GM20000 (cell line): ENCODE data around the gene DHRS1.

Experiments used
- DNase-seq: peaks from one replicate; pipeline ENCODE4 v3.0.0; 2012; ENCODE audit warnings: low spot score
- TF ChIP-seq, protein P1 (sequence below): IDR thresholded peaks from 2 replicates; pipeline ENCODE4 v1.5.1; 2012; ENCODE audit warnings: mild to moderate bottlenecking, control low read depth; ENCODE audit errors: extremely low read depth, missing control alignments

Gene DHRS1

DNA sequence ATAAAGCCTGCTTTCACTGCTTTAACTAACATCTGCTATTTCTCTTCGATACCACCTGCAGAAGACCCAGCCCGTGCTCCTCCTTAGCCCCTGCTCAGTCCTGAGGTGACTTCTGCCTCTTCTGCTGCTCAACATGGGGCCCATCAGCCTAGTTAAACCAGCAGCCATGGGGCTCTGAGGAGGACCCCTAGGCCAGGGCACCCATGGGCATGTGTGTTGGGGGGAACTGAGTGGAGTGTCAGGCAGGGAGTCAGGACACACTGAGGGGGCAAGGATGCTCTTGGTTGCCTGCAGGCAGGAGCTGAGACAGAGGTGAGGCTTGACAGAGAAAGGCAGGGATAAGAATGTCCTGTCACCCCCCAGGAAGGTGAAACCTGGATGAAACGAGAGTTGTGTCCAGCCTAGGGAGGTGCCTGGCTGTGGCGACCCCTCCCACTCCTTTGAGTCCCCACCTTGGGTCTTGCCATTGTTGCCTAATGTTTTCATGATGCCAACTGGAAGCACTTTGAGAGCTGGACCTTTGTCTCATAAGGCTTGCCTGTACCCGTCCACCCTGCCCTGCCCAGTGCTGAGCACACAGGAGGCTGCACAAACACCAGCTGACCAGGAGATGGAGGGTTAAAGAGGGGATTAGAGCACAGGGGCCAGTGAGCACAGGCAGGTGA is 15.7 kb downstream of the DHRS1 start:
- TF ChIP-seq, protein P1, sequence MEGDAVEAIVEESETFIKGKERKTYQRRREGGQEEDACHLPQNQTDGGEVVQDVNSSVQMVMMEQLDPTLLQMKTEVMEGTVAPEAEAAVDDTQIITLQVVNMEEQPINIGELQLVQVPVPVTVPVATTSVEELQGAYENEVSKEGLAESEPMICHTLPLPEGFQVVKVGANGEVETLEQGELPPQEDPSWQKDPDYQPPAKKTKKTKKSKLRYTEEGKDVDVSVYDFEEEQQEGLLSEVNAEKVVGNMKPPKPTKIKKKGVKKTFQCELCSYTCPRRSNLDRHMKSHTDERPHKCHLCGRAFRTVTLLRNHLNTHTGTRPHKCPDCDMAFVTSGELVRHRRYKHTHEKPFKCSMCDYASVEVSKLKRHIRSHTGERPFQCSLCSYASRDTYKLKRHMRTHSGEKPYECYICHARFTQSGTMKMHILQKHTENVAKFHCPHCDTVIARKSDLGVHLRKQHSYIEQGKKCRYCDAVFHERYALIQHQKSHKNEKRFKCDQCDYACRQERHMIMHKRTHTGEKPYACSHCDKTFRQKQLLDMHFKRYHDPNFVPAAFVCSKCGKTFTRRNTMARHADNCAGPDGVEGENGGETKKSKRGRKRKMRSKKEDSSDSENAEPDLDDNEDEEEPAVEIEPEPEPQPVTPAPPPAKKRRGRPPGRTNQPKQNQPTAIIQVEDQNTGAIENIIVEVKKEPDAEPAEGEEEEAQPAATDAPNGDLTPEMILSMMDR = no peak
- no peak for DNase-seq

DNA sequence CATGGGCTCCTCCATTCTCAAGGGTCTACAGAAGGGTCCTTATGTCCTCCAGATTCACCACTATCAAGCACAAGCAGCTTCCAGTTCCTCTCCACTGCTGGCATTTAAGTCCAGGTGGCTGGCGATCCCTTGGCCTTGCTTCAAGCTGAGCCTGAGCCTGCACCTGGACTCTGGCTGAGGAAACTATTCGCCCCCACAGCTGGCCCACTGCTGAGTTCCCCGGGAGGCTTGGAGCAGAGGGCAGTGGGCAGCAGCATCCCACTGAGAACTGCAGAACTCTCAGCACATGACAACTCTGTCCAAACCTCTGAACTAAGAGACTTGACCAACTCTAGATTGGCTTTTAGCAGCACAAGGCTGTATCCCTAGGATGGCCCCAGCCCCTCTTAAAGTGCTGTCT is 16.8 kb downstream of the DHRS1 start:
- TF ChIP-seq, protein P1 = no peak
- no peak for DNase-seq

DNA sequence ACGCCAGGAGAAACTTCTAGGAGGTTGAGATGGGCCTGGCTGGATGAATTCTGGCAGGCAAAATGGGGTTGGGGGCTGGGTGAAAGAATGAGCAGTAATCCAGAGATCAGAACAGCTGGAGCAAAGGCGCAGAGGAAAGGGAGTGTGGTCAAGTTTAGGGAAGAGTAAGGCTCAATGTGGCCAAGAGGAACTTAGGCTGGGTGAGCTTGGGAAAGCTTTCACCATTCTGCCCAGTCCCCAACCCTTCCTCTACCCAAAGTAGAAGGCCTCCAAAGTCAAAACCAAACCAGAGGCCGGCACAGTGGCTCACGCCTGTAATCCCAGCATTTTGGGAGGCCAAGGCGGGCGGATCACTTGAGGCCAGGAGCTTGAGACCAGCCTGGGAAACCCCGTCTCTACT is 17.9 kb downstream of the DHRS1 start:
- TF ChIP-seq, protein P1 = no peak
- no peak for DNase-seq

DNA sequence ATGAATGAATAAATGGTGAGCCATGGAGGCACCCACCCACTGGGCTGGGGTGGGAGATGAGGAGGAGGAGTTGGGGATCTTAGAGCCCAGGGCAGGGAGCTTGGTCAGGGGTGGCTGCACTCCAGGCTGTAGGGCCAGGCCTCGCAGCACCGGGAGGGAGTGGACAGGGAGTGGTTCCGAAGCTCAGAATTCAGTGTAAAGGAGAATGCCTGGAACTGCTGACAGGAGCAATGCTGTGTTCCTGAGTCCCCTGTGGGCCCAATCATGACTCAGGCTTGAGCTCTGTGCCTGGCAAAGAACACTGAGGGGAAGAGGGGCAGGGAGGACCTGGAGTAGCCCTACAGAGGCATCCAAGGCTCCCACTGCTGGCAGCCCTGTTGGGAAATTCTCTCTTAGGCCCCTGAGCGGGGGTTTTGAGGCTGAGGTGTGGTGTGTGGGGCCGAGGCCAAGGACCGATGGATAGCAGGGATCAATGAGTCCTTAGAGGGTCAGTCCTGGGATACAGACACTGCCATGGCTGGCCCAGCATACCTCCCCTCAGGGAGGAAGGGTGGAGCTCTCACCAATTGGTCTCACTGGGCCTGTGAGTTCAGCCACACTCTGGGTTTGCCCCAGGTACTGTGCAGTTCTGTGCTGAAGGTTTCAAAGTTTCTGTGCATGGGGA is 18.7 kb downstream of the DHRS1 start:
- TF ChIP-seq, protein P1 = no peak
- no peak for DNase-seq

DNA sequence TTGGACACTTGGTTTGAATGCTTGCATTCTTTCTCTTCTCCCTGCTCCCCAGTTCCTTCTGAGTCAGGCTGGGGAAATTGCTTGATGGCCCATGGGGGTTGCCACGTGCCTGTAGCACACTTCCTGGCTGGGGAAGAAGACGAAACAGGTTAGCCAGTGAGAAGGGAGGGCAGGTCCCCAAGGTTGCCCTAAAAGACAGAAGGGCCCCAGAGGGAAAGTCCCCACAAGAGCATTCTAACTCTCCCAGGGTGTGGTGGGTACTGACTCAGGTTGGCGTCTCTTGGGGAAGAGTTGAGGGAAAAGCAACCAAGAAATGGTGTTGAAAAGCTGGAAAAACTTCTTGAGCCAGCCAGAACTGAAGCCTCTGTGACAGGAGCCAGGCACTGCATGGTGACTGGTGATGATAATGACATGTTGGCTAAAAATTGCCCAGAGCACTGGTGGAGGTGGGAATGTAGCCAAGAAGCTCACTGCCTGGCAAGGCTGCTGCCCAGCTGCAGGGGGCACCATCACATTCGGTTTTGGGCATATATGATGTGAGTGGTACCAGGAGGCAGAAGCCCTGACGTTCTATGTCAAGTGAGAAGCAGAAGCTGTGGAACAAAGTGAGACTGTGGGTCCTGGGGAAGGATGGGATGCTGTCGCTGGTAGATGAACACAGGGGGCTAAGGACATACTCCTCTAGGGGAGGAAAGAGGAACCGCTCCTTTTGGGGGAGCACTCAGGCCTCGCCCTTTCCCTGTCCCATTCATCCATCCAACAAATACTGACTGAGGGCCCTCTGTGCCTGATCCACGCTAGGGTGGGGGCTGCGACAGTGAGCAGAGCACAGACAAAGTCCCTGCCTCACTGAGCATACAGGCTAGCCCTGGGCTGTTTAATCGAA is 20.0 kb downstream of the DHRS1 start:
- peak; percentile 35 for DNase-seq

DNA sequence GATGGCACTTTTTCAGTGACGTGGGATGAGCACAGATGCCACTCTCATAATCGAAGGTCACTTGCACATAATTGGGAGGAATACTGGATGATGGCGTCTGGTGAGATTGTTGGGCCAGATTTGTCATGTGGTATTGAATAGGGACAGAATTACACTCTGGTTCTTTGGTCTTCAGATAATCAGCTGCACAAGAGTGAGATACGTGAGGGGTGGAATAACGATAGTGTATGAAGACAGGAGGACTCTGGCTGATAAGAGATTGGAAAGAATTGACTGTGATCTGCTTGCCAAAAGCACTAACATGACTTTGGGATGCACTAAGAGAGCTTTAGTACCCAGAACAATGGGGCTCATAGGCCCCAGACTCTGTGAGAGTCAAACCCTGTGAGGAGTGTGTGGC is 21.2 kb downstream of the DHRS1 start:
- DNase-seq = no peak
- TF ChIP-seq, protein P1 = no peak

More for the DNA sequence above, 20.0 kb downstream of the DHRS1 start:
- TF ChIP-seq, protein P1 = peak; percentile 8
